Ovary (tissue), 3 donors: ENCODE data around the gene AWAT1.

Source experiments
- EP300 ChIP-seq: sonication (generic); formaldehyde crosslinking; IDR thresholded peaks from one replicate; pipeline ENCODE4 v1.6.1; 2017; ENCODE audit warnings: antibody characterized with exemption
- POLR2A ChIP-seq: fragments of 450-650 bp; IDR thresholded peaks from one replicate; pipeline ENCODE4 v1.6.1; 2017; ENCODE audit warnings: antibody characterized with exemption, mild to moderate bottlenecking, moderate library complexity
- TF ChIP-seq, protein P1 (sequence below), 3 donors: fragments of 450-650 bp in 2 of 3; fragments of 200-600 bp in 1 of 3; IDR thresholded peaks; one replicate each; pipeline versions ENCODE4 v1.5.1 to v1.8.0; 2016 to 2022; ENCODE audit warnings: antibody characterized with exemption in 3 of 3, mild to moderate bottlenecking in 1 of 3
- donor health status: DM: no; HTN: no; CAD: no.

DNA sequence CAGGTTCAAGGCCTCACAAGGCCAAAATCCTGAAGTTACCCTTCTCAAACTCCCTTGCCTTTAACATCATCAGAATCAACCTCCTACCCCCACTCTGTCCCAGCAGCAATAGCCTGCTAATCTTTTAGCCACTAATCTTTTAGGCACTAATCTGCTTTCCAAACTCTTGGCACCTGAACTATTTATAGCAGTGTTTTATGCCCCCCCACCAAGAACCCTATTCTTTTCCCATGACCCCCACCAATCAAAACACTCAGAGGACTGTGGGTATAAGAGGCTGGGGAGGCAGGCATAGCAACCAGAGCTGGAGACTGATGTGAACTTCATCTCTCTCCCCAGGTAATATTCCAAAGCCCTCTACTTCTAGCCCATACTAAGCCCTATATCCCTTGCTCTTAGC lies 33.6 kb downstream of the AWAT1 start, which contains the start of gene ARR3:
- TF ChIP-seq, protein P1, sequence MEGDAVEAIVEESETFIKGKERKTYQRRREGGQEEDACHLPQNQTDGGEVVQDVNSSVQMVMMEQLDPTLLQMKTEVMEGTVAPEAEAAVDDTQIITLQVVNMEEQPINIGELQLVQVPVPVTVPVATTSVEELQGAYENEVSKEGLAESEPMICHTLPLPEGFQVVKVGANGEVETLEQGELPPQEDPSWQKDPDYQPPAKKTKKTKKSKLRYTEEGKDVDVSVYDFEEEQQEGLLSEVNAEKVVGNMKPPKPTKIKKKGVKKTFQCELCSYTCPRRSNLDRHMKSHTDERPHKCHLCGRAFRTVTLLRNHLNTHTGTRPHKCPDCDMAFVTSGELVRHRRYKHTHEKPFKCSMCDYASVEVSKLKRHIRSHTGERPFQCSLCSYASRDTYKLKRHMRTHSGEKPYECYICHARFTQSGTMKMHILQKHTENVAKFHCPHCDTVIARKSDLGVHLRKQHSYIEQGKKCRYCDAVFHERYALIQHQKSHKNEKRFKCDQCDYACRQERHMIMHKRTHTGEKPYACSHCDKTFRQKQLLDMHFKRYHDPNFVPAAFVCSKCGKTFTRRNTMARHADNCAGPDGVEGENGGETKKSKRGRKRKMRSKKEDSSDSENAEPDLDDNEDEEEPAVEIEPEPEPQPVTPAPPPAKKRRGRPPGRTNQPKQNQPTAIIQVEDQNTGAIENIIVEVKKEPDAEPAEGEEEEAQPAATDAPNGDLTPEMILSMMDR (IDR thresholded peaks at IDR 0.05): no peak
- TF ChIP-seq EP300 (no peak), POLR2A (no peak)
